Breast epithelium (tissue), 3 donors: ENCODE results near the gene SOCS4.

ENCODE experiments used
- CTCF ChIP-seq, 3 donors: fragments of 450-650 bp; IDR thresholded peaks; one replicate each; pipeline ENCODE4 v1.5.1; 2016 to 2017; ENCODE audit warnings: antibody characterized with exemption in 3 of 3, mild to moderate bottlenecking in 3 of 3, moderate library complexity in 3 of 3
- POLR2A ChIP-seq: fragments of 450-650 bp; IDR thresholded peaks from one replicate; pipeline ENCODE4 v1.6.1; 2016; ENCODE audit warnings: antibody characterized with exemption, mild to moderate bottlenecking, moderate library complexity
- POLR2AphosphoS5 ChIP-seq, 3 donors: sonication (generic); formaldehyde crosslinking; IDR thresholded peaks; one replicate each; pipeline ENCODE4 v1.6.1; 2017; ENCODE audit warnings: antibody characterized with exemption in 3 of 3

GRCh38 chr14:55057919-55058318 lies 30.9 kb downstream of the SOCS4 start:
- TF ChIP-seq POLR2AphosphoS5 (IDR thresholded peaks at IDR 0.05) (no peak), CTCF (IDR thresholded peaks at IDR 0.05) (no peak), POLR2A (no peak)
